ENCODE results near the gene OR4N2.
"Not testable (repeated sequence)": the region's sequence is repeated elsewhere in the genome, so short reads cannot be mapped to it uniquely, and the experiment has no call there.

GRCh38 chr14:19788150-19788549 lies 15.4 kb upstream of the OR4N2 start:
- TF ChIP-seq, protein P1, sequence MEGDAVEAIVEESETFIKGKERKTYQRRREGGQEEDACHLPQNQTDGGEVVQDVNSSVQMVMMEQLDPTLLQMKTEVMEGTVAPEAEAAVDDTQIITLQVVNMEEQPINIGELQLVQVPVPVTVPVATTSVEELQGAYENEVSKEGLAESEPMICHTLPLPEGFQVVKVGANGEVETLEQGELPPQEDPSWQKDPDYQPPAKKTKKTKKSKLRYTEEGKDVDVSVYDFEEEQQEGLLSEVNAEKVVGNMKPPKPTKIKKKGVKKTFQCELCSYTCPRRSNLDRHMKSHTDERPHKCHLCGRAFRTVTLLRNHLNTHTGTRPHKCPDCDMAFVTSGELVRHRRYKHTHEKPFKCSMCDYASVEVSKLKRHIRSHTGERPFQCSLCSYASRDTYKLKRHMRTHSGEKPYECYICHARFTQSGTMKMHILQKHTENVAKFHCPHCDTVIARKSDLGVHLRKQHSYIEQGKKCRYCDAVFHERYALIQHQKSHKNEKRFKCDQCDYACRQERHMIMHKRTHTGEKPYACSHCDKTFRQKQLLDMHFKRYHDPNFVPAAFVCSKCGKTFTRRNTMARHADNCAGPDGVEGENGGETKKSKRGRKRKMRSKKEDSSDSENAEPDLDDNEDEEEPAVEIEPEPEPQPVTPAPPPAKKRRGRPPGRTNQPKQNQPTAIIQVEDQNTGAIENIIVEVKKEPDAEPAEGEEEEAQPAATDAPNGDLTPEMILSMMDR (IDR thresholded peaks at IDR 0.05; ENCODE audit: insufficient read depth, low read length, poor library complexity, severe bottlenecking), result not testable (repeated sequence)
- not testable (repeated sequence) for TF ChIP-seq EZH2phosphoT487 (conservative IDR thresholded peaks at IDR 0.05; ENCODE audit: low read length)
